GOT3 (cell line): ENCODE results near the gene PLK5.

ENCODE experiments used
- DNase-seq: peaks from one replicate; lab custom pipeline; 2025; ENCODE audit warnings: mixed read lengths; lab: John Stamatoyannopoulos, UW

PLK5 gene

DNA sequence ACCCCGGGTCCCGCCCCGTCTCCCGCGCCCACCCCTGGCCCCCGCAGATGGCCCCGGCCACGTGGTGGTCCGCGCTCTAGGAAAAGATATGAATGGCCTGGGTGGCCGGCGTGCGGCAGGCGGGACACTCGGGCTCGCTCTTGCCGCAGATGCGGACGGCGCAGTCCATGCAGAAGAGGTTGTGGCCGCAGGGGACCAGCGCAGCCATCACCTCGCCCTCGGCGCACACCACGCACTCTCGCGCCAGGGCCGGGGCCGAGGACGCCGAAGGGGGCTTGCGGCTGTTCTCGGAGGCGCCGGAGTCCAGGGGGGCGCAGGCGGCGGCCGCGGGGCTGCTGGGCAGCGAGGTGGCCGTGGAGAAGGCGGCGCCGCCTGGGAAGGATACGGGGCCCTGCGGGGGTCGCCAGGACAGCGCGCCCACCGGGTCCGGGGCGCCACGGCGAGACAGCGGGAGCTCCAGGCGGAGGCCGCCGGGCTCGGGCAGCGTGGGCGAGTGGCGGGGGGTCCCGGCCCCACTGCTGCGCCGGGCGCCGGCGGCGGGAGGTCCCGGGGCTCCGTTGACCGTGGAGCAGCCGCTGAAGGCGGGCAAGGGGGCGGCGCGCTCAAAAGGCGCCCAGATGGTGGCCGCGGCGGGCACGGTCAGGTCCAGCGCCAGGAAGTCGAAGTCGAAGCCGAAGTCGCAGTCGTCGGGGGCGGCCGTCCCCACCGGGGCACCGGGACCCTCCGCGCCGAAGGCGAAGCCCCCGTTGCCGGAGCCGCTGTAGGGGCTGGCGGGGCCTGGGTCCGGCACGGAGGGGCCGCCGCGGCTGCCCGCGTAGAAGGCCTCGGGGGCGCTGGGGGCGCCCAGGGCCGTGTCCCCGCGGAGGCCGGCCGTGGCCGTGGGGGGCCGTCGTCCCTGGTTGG lies 31.9 kb downstream of the PLK5 start:
- DNase-seq, result no peak

DNA sequence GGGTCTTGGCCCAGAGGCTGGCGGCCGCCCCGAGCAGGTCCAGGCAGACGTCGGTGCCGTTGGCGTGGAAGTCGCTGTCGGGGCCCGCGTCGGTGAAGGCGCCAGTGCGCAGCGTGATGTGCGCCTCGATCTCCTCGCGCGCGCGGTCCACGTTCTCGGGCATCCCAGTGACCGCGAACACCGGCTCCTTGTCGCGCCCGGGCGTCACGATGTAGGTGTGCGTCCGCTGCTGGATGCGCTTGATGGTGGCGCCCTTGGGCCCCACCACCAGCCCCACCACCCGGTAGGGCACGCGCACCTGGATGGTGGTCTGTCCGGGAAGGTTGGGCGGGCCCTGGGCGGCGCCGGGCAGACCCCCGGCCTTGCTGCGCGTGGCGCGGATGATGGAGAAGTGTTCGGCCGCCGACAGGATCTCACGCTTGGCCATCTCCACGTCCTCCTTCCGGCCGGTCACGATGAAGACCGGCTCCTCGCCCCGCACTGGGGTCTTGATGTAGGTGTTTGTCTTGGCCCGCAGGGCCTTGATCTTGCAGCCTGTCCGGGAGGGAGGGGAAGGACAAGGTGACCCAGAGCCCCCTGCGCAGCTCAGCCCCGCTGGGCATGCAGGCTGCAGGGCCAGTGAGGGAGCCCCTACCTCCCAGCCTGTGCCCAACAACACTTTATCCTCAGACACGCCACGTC lies 32.7 kb downstream of the PLK5 start:
- DNase-seq, result no peak

- no peak for DNase-seq
Measured at GRCh38 chr19:1558552-1558951, 34.7 kb downstream of the PLK5 start.

DNA sequence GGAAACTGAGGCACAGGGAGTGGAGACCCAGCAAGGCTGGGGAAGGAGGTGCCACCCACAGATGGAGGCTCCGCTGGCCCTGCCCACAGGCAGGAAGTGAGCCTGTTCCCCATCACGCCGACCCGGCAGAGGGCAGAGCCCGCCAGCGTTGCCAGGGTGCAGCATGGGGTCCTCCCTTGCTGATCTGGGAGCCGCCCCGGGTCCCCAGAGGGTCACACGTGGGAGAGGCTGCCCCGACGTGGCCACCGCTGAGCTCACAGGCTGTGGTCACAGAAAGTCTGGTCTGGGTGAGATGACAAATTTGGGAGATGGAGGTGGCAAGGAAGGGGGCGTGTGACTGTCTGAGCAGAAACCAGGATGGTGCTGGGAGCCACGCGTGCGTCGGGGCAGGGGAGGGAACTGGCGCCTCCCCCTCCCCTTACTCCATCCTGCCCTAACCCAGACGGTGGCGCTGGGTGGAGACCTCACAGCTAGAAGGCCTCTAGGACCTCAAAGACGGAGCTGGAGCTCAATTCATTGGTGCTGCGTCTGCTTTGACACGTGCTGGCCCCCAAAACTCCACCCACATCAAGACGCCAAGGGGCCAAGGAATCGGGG lies 36.5 kb downstream of the PLK5 start:
- DNase-seq, result no peak

- no peak for DNase-seq
Measured at GRCh38 chr19:1561236-1561842, 37.5 kb downstream of the PLK5 start.

DNA sequence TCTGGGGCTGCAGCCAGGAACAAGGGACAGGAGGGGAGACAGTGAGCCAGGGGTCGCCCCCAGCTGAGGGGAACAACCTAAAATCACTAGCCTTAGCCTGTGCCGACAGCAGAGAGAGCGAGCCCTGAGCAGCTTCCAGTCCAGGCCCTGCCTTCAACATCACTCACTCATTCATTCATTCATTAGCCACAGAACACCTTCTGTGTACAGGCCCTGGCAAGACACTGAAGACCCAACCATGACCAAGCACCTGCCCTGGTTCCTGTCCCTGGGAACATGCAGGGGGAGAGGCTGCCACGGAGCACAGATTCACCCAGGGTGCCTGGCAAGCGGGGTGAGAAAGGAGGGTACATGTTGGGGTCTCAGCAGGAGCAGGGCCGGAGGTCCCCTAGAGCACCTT lies 39.4 kb downstream of the PLK5 start:
- no peak for DNase-seq

DNA sequence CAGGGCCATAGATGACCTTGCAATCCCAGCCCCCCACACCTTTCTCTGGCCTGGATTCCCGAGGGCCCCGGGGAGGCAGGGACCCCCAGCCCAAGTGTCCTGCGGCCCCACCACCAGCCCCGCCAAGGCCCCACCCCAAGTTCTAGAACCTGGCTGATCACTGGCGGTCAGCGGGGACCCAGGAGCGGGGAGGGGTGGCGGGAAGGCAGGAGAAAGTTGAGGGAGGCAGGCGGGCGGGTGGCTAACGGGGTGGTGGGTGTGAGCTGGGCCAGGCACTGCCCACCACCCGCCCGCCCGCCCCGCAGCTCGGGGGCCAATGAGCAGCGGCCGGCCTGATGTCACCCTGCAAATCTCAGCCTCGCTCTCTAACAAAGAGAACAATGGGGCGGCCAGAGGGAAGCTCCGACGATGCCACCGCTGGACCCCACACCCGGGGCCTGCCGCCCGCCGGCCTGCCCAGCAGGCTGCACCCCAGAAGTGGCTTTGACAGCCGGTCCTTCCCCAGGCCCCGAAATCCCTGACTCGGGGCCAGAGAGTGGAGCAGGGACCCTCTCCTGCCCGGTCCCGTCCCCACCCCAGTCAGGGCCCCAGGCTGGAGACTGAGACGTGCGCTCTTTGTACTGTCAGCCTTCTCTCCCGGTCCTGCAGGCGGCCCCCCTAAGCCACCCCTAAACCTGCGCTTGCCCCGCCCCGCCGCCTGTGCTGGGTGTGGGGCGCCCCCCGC lies 42.7 kb downstream of the PLK5 start:
- DNase-seq, result peak; percentile 16

- no peak for DNase-seq
Measured at GRCh38 chr19:1567116-1567847, 43.4 kb downstream of the PLK5 start.

DNA sequence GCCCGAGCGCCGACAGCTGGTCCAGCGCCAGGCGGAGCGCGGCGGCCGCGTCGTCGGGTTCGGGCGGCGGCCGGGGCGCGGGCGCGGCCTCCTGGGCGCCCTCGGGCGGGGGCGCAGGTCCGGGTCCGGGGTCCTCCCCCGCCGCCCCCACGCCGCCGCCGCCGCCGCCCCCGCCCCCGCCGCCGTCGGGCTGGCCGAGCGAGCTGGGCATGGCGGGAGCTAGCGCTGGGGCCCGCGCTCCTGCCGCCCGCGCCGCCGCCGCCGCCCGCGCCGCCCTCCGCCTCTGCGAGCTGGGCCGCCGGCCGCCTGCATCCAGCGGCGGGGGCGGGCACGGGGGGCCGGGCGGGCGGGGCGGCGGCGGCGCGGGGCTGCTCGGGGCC lies 44.0 kb downstream of the PLK5 start:
- no peak for DNase-seq

GRCh38 chr19:1568320-1569019 lies 44.6 kb downstream of the PLK5 start, which contains the start of gene MEX3D:
Gene MEX3D (minus strand): TSS chr19:1568325. CDS start chr19:1568058, 267 bp downstream.
- DNase-seq, result no peak

DNA sequence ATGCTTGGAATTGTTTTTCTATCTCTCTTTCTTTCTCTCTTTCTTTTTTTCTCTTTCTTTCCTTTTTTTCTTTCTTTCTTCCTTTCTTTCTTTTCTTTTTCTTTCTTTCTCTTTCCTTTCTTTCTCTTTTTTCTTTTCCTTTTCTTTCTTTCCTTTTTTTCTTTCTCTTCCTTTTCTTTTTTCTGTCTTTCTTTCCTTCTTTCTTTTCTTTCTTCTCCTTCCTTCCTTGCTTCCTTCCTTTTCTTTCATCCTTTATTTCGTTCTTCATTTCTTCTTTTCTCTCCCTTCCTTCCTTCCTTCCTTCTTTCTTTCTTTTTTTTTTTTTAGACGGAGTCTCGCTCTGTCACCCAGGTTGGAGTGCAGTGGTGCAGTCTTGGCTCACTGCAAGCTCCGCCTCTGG lies 46.1 kb downstream of the PLK5 start:
- no peak for DNase-seq

DNA sequence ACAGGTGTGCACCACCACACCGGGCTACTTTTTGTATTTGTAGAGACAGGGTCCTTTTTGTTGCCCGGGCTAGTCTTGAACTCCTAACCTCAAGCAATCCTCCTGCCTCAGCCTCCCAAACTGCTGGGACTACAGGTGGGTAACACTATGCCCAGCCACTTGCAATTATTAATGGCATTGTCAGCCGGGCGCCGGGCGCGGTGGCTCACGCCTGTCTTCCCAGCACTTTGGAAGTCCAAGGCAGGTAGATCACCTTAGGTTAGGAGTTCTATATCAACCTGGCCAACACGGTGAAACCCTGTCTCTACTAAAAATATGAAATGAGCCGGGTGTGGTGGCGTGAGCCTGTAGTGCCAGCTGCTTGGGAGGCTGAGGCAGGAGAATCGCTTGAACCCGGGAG lies 47.0 kb downstream of the PLK5 start:
- no peak for DNase-seq

- no peak for DNase-seq
Measured at GRCh38 chr19:1571358-1571757, 47.5 kb downstream of the PLK5 start.

- DNase-seq, result no peak
Measured at GRCh38 chr19:1572795-1573194, 48.9 kb downstream of the PLK5 start.

- DNase-seq, result no peak
Measured at GRCh38 chr19:1574354-1575136, 50.7 kb downstream of the PLK5 start.

GRCh38 chr19:1575323-1576241 lies 51.7 kb downstream of the PLK5 start:
- no peak for DNase-seq

DNA sequence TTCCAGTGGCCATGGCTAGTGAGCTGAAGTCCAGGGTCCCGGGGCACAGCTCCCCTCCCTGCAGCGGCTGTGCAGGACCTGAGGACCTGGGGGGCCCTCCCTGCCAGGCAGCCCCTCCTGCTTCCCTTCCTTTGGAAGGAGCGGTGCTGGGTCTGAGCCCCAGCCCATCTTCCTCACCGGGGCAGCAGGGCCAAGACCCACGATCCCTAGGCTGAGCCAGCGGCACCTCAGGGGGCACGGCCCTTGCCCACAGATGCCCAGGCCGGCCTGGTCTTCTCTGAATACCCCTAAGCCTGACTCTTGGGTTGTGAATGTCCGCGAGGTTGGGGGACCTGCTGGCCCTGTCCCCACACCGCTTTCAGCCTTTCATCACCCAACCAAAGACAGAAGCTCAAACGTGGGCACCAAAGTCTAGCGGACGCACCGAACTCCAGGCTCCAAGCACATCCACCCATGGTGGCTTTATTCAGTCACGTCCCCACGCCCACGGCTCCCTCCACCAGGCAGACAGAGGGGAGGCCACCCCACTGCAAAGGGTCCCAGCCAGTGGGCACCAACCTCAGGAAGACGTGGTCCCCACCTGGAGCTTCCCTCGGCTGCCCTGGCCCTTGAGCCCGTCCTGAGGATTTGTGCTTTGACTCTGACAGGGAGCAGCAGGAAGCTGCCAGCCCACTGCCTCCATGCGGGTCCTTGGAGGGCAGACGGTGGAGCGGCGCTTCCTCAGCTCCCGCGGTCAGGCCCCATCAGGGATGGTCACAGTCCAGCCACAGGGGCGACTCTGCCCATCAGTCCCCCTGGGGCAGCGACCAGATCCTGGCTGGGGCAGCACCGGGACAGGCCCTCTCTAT lies 52.6 kb downstream of the PLK5 start:
- no peak for DNase-seq
